Body of pancreas (tissue), 4 donors: Measurements from ENCODE around the gene C17orf78. TPM values are rescaled to one million over a fixed set of nuclear protein-coding genes. Genes with fewer than 3 reads are reported as not detected.
"Not testable (repeated sequence)": the region's sequence is repeated elsewhere in the genome, so short reads cannot be mapped to it uniquely, and the experiment has no call there.

Experiments
- ATAC-seq: fragments of 150-250 bp; one replicate; pipeline ENCODE4 v1.9.1; 2016
- DNase-seq, 4 donors: peaks; one replicate each; pipeline ENCODE4 v3.0.0-alpha.2; 2019
- H3K27ac ChIP-seq, 4 donors: fragments of 200-600 bp; sonication (generic); 1 replicate in 3 of 4; 2 replicates in 1 of 4; pipeline versions ENCODE4 v1.5.1 to v1.6.1; 2016 to 2019; ENCODE audit warnings: mild to moderate bottlenecking in 1 of 4, mixed read lengths in 1 of 4, moderate library complexity in 1 of 4
- H3K27me3 ChIP-seq, 2 donors: fragments of 200-600 bp; sonication (generic); one replicate each; pipeline ENCODE4 v1.6.0; 2016; ENCODE audit warnings: mild to moderate bottlenecking in 1 of 2
- H3K36me3 ChIP-seq, 2 donors: fragments of 200-600 bp; sonication (generic); replicated peaks in 1 of 2; 2 replicates each; pipeline ENCODE4 v1.5.1; 2016; ENCODE audit warnings: low read depth in 2 of 2; ENCODE audit not compliant: insufficient read depth in 1 of 2
- H3K4me1 ChIP-seq: fragments of 200-600 bp; sonication (generic); one replicate; pipeline ENCODE4 v1.6.0; 2016
- H3K4me3 ChIP-seq, 2 donors: fragments of 200-600 bp; sonication (generic); 1 replicate in 1 of 2; 2 replicates in 1 of 2; pipeline ENCODE4 v1.5.1; 2016 to 2019
- H3K9me3 ChIP-seq, 3 donors: fragments of 200-600 bp; sonication (generic); 1 replicate in 2 of 3; 2 replicates in 1 of 3; pipeline ENCODE4 v1.5.1; 2016
- CTCF ChIP-seq, 7 experiments: fragments of 450-650 bp in 4 of 7; fragments of 200-600 bp in 3 of 7; sonication (generic) in 3 of 7; IDR thresholded peaks; one replicate each; pipeline ENCODE4 v1.5.1; 2016 to 2019; ENCODE audit warnings: antibody characterized with exemption in 7 of 7
- POLR2A ChIP-seq, 3 donors: fragments of 450-650 bp; IDR thresholded peaks; one replicate each; pipeline ENCODE4 v1.6.1; 2016; ENCODE audit warnings: antibody characterized with exemption in 3 of 3, mild to moderate bottlenecking in 2 of 3
- WGBS, 2 donors: methylation state at CpG; one replicate each; pipeline ENCODE4 v1.1.5; 2017; 5-methylcytosine and 5-hydroxymethylcytosine counted together
- intact Hi-C: fragments of 100-400 bp; cut with DNase I; formaldehyde crosslinking; loops from one replicate; pipeline ENCODE4 v1.15.1; 2023
- total RNA-seq, 2 donors: library from RNA; depleted of rRNA; stranded (reverse); fragments of >200 nt; gene quantifications; one replicate each; pipeline ENCODE4 v1.1.0, GENCODE V29; 2016

C17orf78 gene
- total RNA-seq, 2 donors from 2014 or later: not detected

GRCh38 chr17:37342589-37342988 lies 33.2 kb upstream of the C17orf78 start:
- DNase-seq: no peak
- ATAC-seq: no peak

DNA sequence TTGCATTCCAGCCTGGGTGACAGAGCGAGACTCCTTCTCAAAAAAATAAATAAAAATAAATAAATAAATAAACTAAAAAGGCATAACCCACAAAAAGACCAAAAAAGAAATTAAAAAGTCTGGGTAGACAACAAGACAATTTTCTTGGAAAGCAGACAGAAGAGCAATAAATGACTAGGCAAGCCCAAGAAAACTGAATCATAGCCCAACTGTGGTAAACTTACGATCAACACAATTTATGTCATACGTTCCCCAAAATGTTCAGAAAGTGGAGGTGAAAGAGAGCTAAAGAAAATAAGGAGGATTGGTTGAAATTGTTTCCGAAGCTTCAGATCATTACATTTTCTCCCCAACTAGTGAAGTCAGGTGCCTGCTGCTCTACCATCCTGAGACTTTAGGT lies 31.3 kb upstream of the C17orf78 start:
- TF ChIP-seq CTCF (IDR thresholded peaks at IDR 0.05): no peak
- TF ChIP-seq POLR2A (IDR thresholded peaks at IDR 0.05): no peak
- H3K9me3 ChIP-seq: no peaks in the 10 kb centered on the region
- no peaks in the 10 kb centered on the region for H3K4me1 ChIP-seq
- H3K27me3 ChIP-seq: no peaks in the 10 kb centered on the region
- intact Hi-C loops: no loop called here
- no peak for ATAC-seq
- DNase-seq: no peak
- no peak overlapping the region for H3K4me3 ChIP-seq
- 93 to 98% methylated on average over 4 of the region's 4 CpGs for WGBS, 2 donors
- no peaks in the 10 kb centered on the region for H3K36me3 ChIP-seq
- H3K27ac ChIP-seq: no peak overlapping the region

More at GRCh38 chr17:37342589-37342988, 33.2 kb upstream of the C17orf78 start:
- H3K4me3 ChIP-seq: no peak overlapping the region
- no peaks in the 10 kb centered on the region for H3K4me1 ChIP-seq
- TF ChIP-seq POLR2A (IDR thresholded peaks at IDR 0.05): no peak
- no peak for TF ChIP-seq CTCF (IDR thresholded peaks at IDR 0.05)
- 46 to 87% methylated on average over 2 of the region's 2 CpGs for WGBS, 2 donors
- intact Hi-C loops: no loop called here
- H3K36me3 ChIP-seq: no peaks in the 10 kb centered on the region
- H3K27ac ChIP-seq: no peak overlapping the region
- no peaks in the 10 kb centered on the region for H3K27me3 ChIP-seq
- H3K9me3 ChIP-seq: no peaks in the 10 kb centered on the region

GRCh38 chr17:37346863-37347402 lies 28.9 kb upstream of the C17orf78 start:
- H3K4me3 ChIP-seq, H3K27me3 ChIP-seq, ATAC-seq, DNase-seq, H3K4me1 ChIP-seq, H3K36me3 ChIP-seq, intact Hi-C loops, H3K9me3 ChIP-seq, H3K27ac ChIP-seq: not testable (repeated sequence)
- 96 to 97% methylated on average over 8 of the region's 8 CpGs for WGBS, 2 donors

GRCh38 chr17:37356796-37357569 lies 18.8 kb upstream of the C17orf78 start:
- H3K27ac ChIP-seq: peak overlapping the region in 2 of 4 donors; percentile 19 to 36
- ATAC-seq, H3K4me3 ChIP-seq, H3K36me3 ChIP-seq, intact Hi-C loops, DNase-seq, H3K27me3 ChIP-seq, H3K9me3 ChIP-seq: not testable (repeated sequence)
- WGBS, 2 donors: 74 to 79% methylated on average over 12 of the region's 12 CpGs
- peaks cover 36% of the 10 kb centered on the region for H3K4me1 ChIP-seq

DNA sequence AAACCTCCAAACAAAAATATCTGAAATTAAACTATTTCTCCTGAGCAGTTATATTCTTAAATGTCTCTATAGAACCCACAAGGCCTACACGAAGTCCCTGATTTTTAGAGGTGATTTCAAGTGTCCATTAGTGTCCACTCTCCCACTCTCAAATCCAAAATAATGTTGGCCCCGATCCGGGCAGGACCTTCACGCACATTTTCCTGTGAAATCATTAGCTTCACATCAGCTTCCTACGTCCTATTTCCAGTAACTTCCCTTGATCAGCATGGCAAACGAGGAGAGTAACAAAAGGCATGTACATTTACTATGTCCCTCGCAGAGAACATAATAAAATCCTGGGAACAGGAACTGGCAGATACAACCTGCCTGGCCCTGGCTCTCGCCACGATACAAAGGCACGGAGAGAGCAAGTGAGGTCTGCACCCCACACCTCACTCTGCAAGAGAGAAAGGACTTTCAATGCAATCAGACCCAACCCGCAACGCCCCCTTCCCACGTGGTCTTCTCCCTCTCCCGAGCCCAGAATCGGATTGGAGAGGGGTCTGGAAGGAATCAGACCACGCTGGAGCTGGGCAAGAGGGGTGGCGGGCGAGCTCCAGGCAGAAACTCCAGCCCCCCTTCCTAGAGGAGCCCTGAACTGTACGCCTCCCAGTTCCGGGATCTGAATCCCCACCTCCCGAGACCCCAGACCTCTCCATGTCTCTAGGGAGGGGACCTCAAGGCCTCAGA lies 17.5 kb upstream of the C17orf78 start:
- peak; percentile 46 to 69 (median 54) for DNase-seq
- Histone ChIP-seq H3K27ac (peak overlapping the region; percentile 68 to 88 (median 85)), H3K4me1 (peaks cover 36% of the 10 kb centered on the region), H3K4me3 (peak overlapping the region; percentile 85 to 93), H3K9me3 (no peaks in the 10 kb centered on the region), H3K27me3 (no peaks in the 10 kb centered on the region), H3K36me3 (no peaks in the 10 kb centered on the region)
- TF ChIP-seq CTCF (IDR thresholded peaks at IDR 0.05) (no peak), POLR2A (IDR thresholded peaks at IDR 0.05) (peak in 1 of 3 donors; percentile 39)
- WGBS, 2 donors: 0 to 1% methylated on average over 10 to 21 of the region's 21 CpGs
- peak; percentile 7 for ATAC-seq
- intact Hi-C loops: no loop called here
